Measurements from ENCODE around the gene KCNQ1.

Gene KCNQ1

DNA sequence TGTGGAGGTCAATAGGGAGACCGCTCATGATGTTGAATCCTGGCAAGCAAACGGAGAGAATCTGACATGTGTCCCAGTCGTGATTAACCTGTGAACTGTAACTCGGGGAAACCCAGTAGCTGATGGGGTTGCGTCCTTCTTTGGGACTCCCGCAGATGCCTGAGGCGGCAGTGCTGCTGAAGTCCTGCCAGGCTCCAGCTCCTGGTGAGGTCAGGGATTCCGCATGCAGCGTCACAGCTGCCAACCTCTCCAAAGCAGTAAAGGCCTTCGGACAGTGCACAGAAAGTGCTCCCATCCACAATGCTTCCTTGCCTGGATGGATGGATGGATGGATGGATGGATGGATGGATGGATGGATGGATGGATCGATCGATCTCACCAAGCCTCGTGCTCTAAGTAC lies 13.5 kb downstream of the KCNQ1 start:
- in situ Hi-C loops (cut with MboI; ENCODE audit: low sequenced_read_pairs): no loop called here

DNA sequence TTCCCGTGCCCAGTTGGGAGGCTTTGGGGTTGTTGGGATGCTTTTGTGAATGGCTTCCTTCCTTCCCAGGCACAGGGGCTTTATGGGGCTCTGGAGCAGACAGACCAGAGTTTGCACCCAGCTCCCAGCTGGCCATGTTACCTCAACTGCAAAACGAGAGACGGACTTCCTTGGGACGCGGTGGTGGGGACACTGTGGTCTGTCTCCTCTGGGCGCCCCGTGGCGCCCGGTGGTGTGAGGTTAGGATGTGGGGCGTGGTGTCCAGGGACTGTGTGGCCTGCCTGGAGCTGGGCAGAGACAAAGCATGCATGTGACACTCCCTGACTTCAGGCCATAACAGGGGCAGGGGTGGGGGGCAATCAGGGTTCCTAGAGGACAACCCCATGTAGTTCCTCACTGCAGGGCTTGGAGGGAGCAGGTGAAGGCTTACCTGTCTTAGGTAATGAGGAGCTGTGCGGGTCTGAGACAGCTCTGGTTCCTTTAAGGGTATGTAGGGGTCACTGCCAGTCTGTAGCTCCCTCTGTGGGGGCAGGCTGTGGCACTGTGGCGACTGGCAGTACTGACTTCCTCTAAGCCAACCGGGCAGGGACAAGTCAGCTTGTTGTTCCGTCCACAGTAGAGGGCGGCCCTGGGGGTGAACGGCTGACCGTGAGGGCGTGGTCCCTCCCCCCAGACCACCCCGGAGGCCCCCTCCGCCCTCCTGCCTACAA lies 14.4 kb downstream of the KCNQ1 start:
- in situ Hi-C loops (cut with MboI; ENCODE audit: low sequenced_read_pairs): no loop called here

DNA sequence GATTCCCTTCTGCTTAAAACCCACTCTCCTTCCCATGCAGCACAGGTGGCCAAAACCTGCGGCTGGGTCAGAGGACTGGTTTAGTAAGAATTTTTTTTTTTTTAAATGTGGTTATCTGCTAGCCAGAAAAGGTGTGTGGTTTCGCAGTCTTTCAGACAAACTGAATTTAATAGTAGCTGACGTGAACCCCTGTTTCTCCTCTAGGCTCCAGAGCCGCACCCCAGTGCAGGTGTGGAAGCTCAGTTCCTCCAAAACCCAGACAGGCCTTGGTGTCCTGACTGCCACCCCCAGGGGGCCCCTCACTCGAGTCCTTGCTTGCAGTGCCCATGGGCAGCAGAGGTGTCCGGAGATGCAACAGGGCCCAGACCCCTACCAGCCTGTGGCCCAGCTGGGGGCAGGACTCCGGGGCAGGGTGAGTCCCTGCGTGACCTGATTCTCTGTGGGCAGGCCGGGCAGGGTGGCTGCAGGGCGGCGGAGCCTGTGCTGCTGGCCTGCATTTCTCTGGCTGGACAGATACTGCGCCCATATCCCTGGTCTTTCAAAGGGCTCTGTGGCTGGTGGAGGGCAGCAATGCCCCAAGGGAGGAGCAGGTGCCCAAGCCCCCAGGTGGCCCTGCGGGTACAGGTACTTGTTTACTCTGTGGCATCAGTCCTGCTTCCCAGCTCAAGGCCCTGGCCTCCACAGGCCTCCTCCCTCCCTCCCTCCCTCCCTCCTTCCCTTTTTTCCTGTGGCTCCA lies 15.2 kb downstream of the KCNQ1 start:
- in situ Hi-C loops (cut with MboI; ENCODE audit: low sequenced_read_pairs): no loop called here

DNA sequence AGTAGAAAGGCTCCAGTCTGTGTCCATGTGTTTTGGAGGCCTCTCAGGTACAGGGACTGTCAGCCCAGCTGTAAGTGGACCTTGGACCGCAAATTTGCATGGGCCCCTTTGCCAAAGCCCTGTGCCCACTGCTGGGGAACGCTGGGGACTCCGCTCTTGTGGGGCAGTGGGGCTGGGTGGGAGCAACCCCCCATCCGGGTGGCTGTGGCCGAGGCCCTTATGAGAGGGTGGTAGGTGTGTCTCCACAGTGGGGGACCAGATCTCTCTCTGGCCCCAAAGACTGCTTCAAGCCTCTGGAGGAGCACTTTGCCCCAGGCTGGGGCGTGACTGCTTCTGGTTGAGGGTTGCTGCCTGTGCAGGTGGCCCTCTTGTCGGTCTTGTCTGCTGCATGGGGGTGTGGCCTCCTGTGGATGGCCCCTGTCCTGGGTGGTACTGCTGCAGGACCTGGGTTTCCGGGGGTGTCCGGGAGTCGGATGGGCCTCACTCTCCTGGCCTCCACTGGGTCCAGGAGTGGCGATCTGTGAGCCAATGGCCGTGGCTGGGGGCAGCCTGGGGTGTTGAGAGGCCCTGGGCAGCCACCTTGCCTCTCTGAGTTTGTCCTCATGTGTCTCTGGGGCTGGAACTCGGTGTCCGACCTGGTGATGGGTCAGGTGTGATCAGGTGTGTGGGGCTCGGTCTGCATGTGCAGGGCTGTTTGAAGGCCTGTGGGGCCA lies 15.9 kb downstream of the KCNQ1 start:
- in situ Hi-C loops (cut with MboI; ENCODE audit: low sequenced_read_pairs): no loop called here

DNA sequence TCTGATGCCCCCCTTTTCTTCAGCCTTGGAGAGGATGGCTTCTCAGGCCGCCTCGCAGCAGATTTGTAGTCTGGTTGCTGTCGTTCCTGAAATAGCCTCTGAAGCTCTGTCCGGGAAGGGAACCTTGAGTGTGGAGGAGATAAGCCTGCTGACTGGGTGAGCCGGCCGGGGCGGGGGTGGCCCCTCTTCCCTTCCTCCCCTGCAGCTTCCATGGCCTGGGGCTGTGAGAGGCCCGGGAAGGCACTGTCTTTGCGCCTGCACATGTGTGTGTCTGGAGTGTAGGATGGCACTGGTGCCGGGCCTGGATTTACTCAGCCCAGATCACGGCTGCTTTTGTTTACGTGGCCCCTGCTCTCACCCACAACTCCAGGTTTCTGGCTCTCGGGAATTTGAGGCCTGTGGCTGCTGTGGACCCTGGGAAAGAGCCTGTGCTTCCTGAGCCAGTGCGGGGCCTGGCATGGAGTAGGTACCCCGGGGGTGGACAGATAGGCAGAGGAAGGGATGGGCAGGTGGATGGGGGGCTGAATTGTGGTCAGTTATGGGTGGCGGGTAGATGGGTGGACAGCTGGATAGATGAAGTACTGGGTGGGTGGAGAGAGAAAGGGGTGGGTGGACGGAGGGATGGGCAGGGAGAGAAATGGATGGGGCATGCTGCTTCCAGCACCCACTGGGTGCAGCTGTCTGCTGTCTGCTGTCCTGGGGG lies 16.6 kb downstream of the KCNQ1 start:
- in situ Hi-C loops (cut with MboI; ENCODE audit: low sequenced_read_pairs): no loop called here

DNA sequence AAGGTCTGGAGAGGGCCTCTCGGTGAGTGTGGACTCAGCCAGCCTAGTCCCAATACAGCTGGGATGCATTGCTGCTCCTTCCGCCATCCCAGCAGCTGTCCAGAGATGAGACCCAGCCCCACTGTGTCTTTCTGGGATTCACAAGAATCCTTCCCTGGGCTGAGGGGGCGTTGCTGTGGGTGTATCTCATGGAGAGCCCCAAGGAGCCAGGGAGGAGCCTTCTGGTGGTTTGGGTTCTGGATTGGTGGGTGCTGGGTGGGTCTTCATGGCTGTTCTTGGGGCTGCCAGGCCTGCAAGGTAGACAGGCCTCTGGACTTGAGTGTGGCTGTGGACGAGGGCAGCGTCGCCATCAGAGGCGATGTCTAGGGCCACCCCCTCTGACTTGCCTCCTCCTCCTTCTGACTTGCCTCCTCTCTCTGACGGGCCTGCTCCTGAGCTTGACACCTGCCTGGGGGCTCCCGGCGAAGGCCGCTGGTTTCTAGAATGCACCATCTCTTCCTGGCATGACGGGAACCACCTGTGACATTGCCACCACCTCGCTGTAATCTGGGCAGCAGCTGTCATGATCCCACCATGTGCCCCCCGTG lies 17.2 kb downstream of the KCNQ1 start:
- in situ Hi-C loops (cut with MboI; ENCODE audit: low sequenced_read_pairs): no loop called here

DNA sequence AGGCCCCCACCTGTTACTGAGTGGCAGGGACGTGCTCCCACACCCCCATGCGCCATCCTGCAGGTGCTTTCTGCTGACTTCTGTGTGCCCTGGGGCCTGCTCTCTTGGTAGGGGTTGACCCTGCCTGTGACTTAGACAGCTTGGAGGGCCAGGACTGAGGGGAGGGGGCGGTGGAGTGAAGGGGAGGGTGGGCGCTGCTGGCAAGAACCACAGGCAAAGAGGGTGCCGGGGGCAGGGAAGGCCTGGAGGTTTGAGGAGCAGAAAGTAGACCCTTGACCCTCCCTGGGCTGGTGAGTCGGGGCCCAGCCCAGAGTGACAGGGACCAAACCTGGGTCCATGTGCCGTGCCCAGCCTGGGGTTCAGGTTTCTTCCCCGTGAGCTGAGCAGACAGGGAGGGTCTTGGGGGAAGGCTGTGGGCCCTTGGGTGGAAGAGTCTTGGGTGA lies 17.8 kb downstream of the KCNQ1 start:
- in situ Hi-C loops (cut with MboI; ENCODE audit: low sequenced_read_pairs): no loop called here

DNA sequence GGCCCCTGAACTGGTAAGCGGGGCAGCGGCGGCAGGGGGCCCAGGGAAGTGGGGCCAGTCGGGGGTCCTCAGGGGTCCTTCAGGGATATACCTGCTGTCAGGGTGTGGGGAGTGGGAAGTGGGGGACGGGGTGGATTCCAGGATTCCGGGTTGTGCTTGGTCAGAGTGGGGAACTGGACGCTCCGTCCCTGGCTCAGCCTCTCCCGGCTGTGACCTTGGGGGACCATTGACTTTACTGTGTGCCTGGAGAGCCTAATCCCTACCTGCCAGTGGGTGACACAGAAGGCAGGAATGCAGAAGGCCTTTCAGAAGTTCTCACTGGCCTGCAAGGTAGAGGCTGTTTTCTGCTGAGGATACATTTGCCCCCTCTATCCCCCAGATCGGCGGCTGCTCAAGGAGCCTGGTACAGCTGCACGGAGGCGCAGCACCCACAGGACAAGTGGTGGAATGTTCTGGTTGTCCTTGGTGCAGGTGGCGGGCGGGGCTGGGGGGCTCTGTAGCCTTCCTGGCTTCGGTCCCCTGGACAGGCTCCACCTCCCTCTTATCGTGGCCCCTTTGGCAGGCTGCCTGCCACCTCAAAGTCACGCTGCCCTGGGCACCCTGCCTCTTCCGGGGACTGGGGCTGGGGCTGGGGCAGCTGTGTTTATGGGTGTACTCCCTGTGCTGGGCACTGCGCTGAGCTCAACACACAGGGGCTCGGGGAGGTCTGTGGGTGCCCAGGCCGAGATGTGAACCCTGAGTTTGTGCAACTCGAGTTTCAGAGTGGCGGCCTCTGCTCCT lies 18.4 kb downstream of the KCNQ1 start:
- in situ Hi-C loops (cut with MboI; ENCODE audit: low sequenced_read_pairs): no loop called here

DNA sequence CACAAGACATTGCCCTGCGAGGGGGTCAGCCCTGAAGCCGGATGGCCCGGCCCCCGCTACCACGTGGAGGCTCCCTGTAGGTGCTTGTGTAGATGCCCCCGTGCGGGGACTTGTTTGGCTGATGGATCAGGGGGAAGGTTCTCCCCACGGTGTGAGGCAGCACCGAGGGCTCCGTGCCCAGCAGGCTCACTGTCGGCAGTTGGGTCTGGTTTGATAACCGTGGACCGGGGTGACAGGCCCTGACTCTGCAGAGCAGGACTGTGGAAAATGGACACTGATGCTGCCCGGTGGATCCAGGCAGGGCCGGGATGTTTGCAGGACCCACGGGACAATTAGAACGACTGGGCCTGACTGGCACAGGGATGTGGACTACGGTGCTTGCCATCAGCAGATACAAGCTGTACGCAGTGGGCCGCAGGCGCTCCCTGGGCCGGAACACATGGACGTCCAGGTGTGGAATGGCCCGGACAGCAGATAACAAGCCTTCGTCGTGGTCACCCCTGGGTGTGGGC lies 19.0 kb downstream of the KCNQ1 start:
- in situ Hi-C loops (cut with MboI; ENCODE audit: low sequenced_read_pairs): no loop called here

DNA sequence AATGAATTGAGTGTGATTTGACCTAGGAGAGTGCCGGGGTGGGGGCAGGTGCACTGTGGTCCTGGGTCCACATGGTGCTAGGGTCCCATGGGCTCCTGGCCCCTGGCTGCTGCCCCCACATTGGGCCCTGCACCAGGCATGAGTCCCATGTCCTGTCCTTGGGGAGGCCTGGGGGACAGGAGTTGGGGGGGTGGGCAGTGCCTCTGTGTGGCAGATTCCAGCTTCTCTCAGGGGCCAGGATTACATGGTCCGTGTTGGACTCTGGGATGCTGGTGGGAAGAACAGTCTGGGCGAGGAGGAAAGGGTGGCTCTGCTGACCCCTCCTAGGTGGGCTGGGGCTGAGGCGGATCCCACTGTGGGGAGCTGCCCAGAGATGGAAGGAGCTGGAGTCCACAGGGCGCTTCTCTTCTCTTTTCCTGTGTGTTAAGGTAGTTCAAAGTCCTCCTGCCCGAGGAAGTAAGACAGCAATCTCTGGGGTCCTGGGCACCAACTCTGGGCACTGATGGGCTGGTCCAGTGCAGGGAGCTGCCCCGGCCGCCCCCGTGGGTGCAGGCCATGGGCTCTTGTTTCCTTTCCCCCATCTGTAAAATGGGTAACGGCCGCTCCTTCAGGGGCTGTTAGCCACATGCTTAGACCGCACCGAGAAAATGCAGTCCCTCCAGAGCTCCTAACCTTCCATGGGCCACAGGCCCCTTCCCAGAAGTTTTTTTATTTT lies 19.8 kb downstream of the KCNQ1 start:
- in situ Hi-C loops (cut with MboI; ENCODE audit: low sequenced_read_pairs): no loop called here

DNA sequence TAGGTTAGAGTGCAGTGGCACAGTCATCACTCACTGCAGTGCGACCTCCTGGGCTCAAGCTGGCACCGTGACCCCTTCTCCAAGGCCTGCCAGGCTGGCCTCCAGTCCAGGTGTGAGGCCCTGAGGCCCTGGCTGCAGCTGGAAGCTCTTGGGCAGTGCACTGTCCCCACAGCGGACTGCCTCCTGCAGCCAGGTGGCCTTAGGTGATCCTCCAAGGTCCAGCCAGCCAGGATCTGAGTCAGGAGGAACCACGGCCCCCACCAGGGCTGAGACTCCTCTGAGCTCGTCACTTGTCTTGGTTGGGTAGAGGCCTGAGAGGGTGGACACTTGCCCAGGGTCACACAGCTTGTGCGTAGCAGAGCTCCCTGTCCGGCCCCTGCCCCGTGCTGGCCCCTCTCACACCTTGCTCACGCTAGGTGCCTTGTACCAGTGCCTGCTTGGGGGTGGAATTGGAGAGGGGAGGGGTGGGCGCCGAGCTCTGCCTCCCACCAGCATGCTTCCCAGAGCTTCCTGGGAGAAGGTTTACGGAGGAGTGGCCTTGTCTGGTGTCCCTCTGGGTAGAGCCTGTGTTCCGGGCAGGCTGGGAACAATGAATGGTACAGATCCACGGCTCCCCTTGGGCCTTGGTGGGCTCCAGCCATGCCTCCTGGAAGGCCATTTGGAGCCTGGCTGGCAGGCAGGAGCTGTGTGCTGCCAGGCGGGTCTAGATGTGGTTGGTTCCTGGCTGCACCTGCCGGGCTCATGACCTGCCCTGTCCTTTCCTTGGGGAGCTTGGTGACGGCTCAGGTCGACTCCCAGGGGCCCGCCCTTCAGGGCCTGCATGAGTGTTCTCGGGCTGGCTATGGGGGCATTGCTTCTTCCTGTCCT lies 20.6 kb downstream of the KCNQ1 start:
- in situ Hi-C loops (cut with MboI; ENCODE audit: low sequenced_read_pairs): no loop called here

DNA sequence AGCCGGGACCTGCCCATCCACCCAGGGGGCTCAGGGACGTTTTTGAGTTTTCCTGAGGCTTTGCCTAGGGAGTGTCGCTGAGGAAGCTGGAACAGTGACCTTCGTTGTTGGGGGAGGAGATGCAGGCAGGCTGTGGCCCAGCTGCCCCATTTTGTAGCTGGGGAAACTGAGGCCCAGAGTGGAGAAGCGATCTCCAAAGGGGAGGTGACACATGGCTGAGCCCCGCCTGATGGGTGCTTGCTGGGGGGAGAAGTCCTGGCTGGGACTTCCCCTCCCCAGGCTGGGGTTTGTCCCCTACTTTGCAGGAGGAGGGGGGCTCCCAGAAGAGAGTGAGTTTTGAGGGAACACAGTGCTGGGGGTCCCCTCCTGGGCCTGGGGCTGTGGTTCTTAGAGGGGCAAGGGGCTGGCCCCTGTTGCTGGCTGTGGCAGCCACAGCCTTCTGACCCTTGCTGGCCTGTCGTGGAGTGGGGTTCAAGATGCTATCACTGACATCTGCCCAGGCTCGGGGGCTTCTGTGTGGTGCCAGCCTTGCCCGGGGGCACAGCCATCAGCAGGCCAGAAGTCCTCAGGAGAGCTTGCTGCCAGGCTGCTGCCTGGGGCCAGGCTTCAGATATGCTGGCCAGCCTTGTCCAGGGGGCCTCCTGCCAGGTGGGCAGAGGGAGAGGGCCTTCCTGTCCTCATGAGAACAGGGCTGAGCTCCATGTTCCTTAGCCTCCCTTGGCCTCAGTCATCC lies 21.4 kb downstream of the KCNQ1 start:
- in situ Hi-C loops (cut with MboI; ENCODE audit: low sequenced_read_pairs): no loop called here

DNA sequence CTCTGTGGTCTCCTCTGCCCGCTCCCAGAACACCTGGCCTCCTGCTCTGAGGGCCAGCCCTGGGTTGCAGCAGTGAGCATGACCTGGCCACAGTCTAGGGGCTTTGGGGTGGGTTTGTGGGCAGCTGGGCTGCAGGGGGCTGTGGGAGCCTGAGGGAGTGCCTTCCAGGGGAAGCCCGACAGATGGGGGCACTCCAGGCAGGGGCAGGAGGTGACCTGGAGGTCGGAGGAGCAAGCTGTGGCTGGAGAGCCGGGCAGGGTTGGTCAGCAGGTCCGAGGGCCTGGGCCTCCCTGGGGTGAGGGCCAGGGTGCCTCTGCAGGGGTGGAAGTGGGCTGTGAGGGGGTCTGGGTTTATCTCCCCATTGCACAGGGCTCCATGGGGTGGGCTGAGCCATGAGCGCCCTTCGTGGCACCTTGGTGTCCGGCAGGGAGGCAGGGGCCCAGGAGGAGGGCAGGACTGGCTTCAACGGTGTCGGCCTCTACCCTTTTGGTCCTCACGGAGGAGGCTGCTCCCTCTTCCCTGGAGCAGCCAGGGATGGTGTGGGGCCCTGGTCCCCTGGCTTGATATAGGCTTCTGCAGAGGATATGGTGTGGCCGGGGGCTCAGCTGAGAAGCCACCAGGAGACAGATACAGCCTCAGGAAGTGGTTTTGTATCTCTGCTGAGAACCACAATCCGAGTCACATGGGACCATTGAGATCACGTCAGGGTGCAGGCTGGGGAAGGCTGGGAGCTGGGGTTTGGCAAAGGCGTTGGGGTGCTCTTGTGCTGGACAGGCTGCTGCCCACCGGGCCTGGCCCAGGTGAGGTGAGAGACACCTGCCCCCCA lies 22.3 kb downstream of the KCNQ1 start:
- in situ Hi-C loops (cut with MboI; ENCODE audit: low sequenced_read_pairs): no loop called here

DNA sequence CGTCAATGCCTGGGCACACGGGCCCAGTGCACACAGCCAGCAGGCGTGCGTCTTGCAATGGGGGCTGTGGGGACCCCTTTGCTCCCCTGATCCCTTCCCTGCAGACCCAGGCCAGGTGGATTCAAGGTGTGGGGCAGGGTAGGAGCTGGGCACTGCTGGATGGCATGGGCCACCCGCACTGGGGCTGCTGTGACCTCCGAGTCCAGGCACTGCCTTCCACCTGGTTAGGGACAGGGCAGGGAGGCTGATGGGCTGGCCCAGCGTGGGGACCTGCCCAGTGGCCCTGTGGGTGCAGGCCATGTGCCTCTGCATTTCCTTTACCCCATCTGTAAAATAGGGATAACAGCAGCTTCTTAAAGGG lies 22.9 kb downstream of the KCNQ1 start:
- in situ Hi-C loops (cut with MboI; ENCODE audit: low sequenced_read_pairs): no loop called here

DNA sequence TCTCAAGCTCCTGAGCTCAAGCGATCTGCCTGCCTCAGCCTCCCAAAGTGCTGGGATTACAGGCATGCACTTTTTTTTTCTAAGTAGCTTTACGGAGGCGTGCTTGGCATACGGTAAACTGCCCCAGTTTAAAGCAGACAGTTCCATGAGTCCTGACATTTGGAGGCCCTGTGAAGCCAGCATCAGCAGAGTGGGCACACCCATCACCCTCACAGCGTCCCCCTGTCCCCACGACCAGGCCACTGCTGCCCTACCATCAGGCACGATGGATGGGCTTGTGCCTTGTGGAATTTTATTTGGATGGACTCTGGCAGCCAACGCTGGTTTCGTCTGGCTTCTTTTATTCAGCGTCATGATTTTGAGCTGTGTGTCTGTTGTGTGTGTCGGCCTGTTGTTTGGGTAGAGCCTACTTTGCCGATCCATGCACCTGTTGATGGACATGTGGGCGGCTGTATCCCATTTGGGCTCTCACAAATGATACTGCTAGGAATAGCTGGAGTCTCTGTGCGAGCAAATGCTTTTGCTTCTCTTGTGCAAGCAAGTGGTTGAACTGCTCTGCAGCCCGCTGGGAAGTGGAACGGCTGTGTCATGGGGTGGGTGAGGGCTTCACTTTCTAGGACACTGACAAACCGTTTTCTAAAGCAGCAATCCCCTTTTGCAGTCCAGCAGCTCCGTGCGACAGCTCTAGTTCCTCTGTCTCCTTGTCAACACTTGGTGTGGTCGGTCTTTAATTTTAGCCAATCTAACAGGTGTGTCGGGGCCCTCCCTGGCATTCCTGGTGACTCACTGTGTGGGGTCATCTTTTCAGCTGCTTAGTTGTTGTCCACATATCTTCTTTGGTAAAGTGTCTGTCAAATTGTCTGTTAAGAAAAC lies 23.8 kb downstream of the KCNQ1 start:
- in situ Hi-C loops (cut with MboI; ENCODE audit: low sequenced_read_pairs): no loop called here

DNA sequence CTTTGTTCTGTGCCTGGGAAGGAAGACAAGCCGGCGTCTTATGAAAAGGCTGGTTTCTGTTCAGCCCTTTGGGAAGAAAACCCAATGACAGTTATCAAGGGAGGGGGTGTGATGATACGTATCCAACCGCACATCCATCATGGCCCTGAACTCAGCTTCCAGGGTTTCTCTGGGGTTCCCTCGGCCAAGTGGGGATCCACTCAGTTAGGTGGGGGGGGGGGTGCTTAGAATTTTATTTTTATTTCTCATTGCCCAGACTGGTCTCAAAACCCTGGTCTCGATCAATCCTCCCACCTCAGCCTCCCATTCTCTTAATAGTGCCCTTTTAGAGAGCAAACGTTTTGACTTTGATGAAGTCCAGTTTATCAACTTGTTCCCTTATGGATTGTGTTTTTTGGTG lies 25.7 kb downstream of the KCNQ1 start:
- in situ Hi-C loops (cut with MboI; ENCODE audit: low sequenced_read_pairs): no loop called here
